ENCODE measurements around the gene AUTS2.

The AUTS2 gene

GRCh38 chr7:70343519-70343918 lies 745.2 kb downstream of the AUTS2 start:
- no peak for DNase-seq (ENCODE audit: low read depth, low spot score)
- Histone ChIP-seq H3K4me1 (ENCODE audit: insufficient read depth, insufficient read length) (no peaks in the 10 kb centered on the region), H3K4me3 (ENCODE audit: insufficient read length, low read depth) (no peak overlapping the region), H3K9ac (ENCODE audit: insufficient read length, low read depth) (no peak overlapping the region), H3K9me3 (ENCODE audit: insufficient read depth, low read length) (no peaks in the 10 kb centered on the region), H3K36me3 (ENCODE audit: insufficient read depth, insufficient read length, low read length) (no peaks in the 10 kb centered on the region), H3K27me3 (ENCODE audit: insufficient read depth, insufficient read length) (no peaks in the 10 kb centered on the region)
- no peak for TF ChIP-seq YY1 (IDR thresholded peaks at IDR 0.05; ENCODE audit: insufficient read depth, insufficient read length)
- TF ChIP-seq SUZ12 (IDR thresholded peaks at IDR 0.05; ENCODE audit: extremely low read depth, insufficient read depth, insufficient read length), result no peak
- no peak for TF ChIP-seq ZNF274 (IDR thresholded peaks at IDR 0.05; ENCODE audit: low read depth, low read length)

- no peak for DNase-seq (ENCODE audit: low read depth, low spot score)
- H3K4me3 ChIP-seq (ENCODE audit: insufficient read length, low read depth), result no peak overlapping the region
- TF ChIP-seq ZNF274 (IDR thresholded peaks at IDR 0.05; ENCODE audit: low read depth, low read length) (no peak), SUZ12 (IDR thresholded peaks at IDR 0.05; ENCODE audit: extremely low read depth, insufficient read depth, insufficient read length) (no peak), YY1 (IDR thresholded peaks at IDR 0.05; ENCODE audit: insufficient read depth, insufficient read length) (no peak)
- no peaks in the 10 kb centered on the region for H3K9me3 ChIP-seq (ENCODE audit: insufficient read depth, low read length)
- H3K27me3 ChIP-seq (ENCODE audit: insufficient read depth, insufficient read length), result no peaks in the 10 kb centered on the region
- no peak overlapping the region for H3K9ac ChIP-seq (ENCODE audit: insufficient read length, low read depth)
- H3K4me1 ChIP-seq (ENCODE audit: insufficient read depth, insufficient read length), result no peaks in the 10 kb centered on the region
- no peaks in the 10 kb centered on the region for H3K36me3 ChIP-seq (ENCODE audit: insufficient read depth, insufficient read length, low read length)
These were observed 746.5 kb downstream of the AUTS2 start for GRCh38 chr7:70344726-70345125.

GRCh38 chr7:70346844-70347462 lies 748.7 kb downstream of the AUTS2 start:
- H3K9me3 ChIP-seq (ENCODE audit: insufficient read depth, low read length), result no peaks in the 10 kb centered on the region
- no peak for DNase-seq (ENCODE audit: low read depth, low spot score)
- H3K27me3 ChIP-seq (ENCODE audit: insufficient read depth, insufficient read length), result no peaks in the 10 kb centered on the region
- no peaks in the 10 kb centered on the region for H3K36me3 ChIP-seq (ENCODE audit: insufficient read depth, insufficient read length, low read length)
- TF ChIP-seq SUZ12 (IDR thresholded peaks at IDR 0.05; ENCODE audit: extremely low read depth, insufficient read depth, insufficient read length), result no peak
- no peak for TF ChIP-seq ZNF274 (IDR thresholded peaks at IDR 0.05; ENCODE audit: low read depth, low read length)
- no peak for TF ChIP-seq YY1 (IDR thresholded peaks at IDR 0.05; ENCODE audit: insufficient read depth, insufficient read length)
- no peak overlapping the region for H3K4me3 ChIP-seq (ENCODE audit: insufficient read length, low read depth)
- no peak overlapping the region for H3K9ac ChIP-seq (ENCODE audit: insufficient read length, low read depth)
- no peaks in the 10 kb centered on the region for H3K4me1 ChIP-seq (ENCODE audit: insufficient read depth, insufficient read length)

GRCh38 chr7:70347463-70348254 lies 749.4 kb downstream of the AUTS2 start:
- Histone ChIP-seq H3K27me3 (ENCODE audit: insufficient read depth, insufficient read length) (no peaks in the 10 kb centered on the region), H3K36me3 (ENCODE audit: insufficient read depth, insufficient read length, low read length) (no peaks in the 10 kb centered on the region), H3K9me3 (ENCODE audit: insufficient read depth, low read length) (no peaks in the 10 kb centered on the region), H3K4me3 (ENCODE audit: insufficient read length, low read depth) (no peak overlapping the region), H3K9ac (ENCODE audit: insufficient read length, low read depth) (no peak overlapping the region), H3K4me1 (ENCODE audit: insufficient read depth, insufficient read length) (no peaks in the 10 kb centered on the region)
- DNase-seq (ENCODE audit: low read depth, low spot score), result no peak
- TF ChIP-seq ZNF274 (IDR thresholded peaks at IDR 0.05; ENCODE audit: low read depth, low read length) (no peak), SUZ12 (IDR thresholded peaks at IDR 0.05; ENCODE audit: extremely low read depth, insufficient read depth, insufficient read length) (no peak), YY1 (IDR thresholded peaks at IDR 0.05; ENCODE audit: insufficient read depth, insufficient read length) (no peak)

- TF ChIP-seq ZNF274 (IDR thresholded peaks at IDR 0.05; ENCODE audit: low read depth, low read length), result no peak
- no peak for TF ChIP-seq YY1 (IDR thresholded peaks at IDR 0.05; ENCODE audit: insufficient read depth, insufficient read length)
- TF ChIP-seq SUZ12 (IDR thresholded peaks at IDR 0.05; ENCODE audit: extremely low read depth, insufficient read depth, insufficient read length), result no peak
These were observed 750.8 kb downstream of the AUTS2 start for GRCh38 chr7:70349031-70349430.

GRCh38 chr7:70349819-70350218 lies 751.5 kb downstream of the AUTS2 start:
- no peaks in the 10 kb centered on the region for H3K36me3 ChIP-seq (ENCODE audit: insufficient read depth, insufficient read length, low read length)
- H3K9ac ChIP-seq (ENCODE audit: insufficient read length, low read depth), result no peak overlapping the region
- no peak overlapping the region for H3K4me3 ChIP-seq (ENCODE audit: insufficient read length, low read depth)
- H3K4me1 ChIP-seq (ENCODE audit: insufficient read depth, insufficient read length), result no peaks in the 10 kb centered on the region
- no peaks in the 10 kb centered on the region for H3K9me3 ChIP-seq (ENCODE audit: insufficient read depth, low read length)
- TF ChIP-seq ZNF274 (IDR thresholded peaks at IDR 0.05; ENCODE audit: low read depth, low read length), result no peak
- no peaks in the 10 kb centered on the region for H3K27me3 ChIP-seq (ENCODE audit: insufficient read depth, insufficient read length)
- DNase-seq (ENCODE audit: low read depth, low spot score), result no peak

More at GRCh38 chr7:70349031-70349430, 750.8 kb downstream of the AUTS2 start:
- H3K36me3 ChIP-seq (ENCODE audit: insufficient read depth, insufficient read length, low read length), result no peaks in the 10 kb centered on the region
- H3K27me3 ChIP-seq (ENCODE audit: insufficient read depth, insufficient read length), result no peaks in the 10 kb centered on the region
- H3K4me1 ChIP-seq (ENCODE audit: insufficient read depth, insufficient read length), result no peaks in the 10 kb centered on the region
- no peak for DNase-seq (ENCODE audit: low read depth, low spot score)
- H3K4me3 ChIP-seq (ENCODE audit: insufficient read length, low read depth), result no peak overlapping the region
- no peak overlapping the region for H3K9ac ChIP-seq (ENCODE audit: insufficient read length, low read depth)
- no peaks in the 10 kb centered on the region for H3K9me3 ChIP-seq (ENCODE audit: insufficient read depth, low read length)

- TF ChIP-seq YY1 (IDR thresholded peaks at IDR 0.05; ENCODE audit: insufficient read depth, insufficient read length), result no peak
- TF ChIP-seq SUZ12 (IDR thresholded peaks at IDR 0.05; ENCODE audit: extremely low read depth, insufficient read depth, insufficient read length), result no peak
- no peak for TF ChIP-seq ZNF274 (IDR thresholded peaks at IDR 0.05; ENCODE audit: low read depth, low read length)
- Histone ChIP-seq H3K36me3 (ENCODE audit: insufficient read depth, insufficient read length, low read length) (no peaks in the 10 kb centered on the region), H3K9me3 (ENCODE audit: insufficient read depth, low read length) (no peaks in the 10 kb centered on the region), H3K27me3 (ENCODE audit: insufficient read depth, insufficient read length) (no peaks in the 10 kb centered on the region), H3K9ac (ENCODE audit: insufficient read length, low read depth) (no peak overlapping the region), H3K4me3 (ENCODE audit: insufficient read length, low read depth) (no peak overlapping the region), H3K4me1 (ENCODE audit: insufficient read depth, insufficient read length) (no peaks in the 10 kb centered on the region)
- DNase-seq (ENCODE audit: low read depth, low spot score), result no peak
These were observed 753.8 kb downstream of the AUTS2 start for GRCh38 chr7:70352088-70352487.
